CD4-positive, alpha-beta T cell treated with Interleukin-2 at 100 ng/mL for 4 hours (primary cell): Measurements from ENCODE around the gene ZNG1F.
"Not testable (repeated sequence)": the region's sequence is repeated elsewhere in the genome, so short reads cannot be mapped to it uniquely, and the experiment has no call there.

Source experiments
- DNase-seq: peaks from one replicate; pipeline ENCODE4 v3.0.0-alpha.2; 2020; ENCODE audit warnings: low spot score

Gene ZNG1F

DNA sequence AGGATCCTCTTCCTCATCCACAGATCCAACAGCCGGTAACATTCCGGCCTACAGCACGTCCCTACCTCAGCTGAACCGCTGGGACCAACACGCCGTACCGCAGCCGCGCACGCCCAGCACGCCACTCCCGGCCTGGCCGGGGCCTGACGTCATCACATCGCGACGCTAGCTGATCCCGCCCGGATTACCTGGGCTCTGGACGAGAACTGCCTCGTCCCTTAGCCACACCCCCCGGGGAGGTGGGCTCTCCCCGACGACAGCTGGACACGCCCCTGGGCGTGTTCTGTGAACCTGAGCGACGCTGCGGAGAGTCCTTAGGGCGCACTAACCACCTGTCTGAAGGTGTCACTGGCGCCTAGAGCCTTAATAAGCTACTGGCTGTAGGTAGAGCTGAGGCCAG lies at the start of gene ZNG1F:
Gene ZNG1F (minus strand): TSS at position 101 of the 400 bp plus-strand sequence. CDS start 59 bp downstream, at position 42.
- not testable (repeated sequence) for DNase-seq

DNA sequence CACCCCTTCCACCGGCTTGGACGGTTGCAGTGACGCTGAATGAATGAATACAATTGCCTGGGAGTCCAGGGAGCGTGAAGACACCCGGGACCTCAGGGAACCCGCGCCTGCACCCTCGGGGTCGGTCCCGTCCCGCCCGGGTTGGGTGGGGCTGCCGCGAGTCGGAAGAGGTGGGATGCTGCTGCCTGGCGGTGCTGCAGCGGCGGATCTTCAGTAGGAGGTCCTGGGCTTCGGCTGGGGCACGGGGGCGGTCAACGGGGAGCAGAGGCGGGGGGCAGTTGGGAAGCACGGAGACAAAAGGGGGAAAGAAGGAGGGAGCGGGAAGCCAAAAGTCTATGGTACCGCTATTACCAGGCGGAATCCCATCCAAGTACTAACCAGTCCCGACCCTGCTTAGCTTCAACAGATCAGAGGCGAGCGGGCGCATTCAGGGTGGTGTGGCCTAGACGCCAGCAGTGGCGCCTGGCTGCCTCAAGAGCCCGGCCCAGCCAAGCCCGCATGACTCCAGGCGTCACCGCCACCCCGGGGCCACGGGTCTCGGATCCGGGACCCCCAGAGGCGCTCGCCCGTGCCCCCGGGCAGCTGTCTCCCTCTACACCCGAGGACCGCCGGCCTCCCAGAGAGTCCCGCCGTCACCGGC lies 48.1 kb upstream of the ZNG1F start:
- DNase-seq = peak; percentile 43

DNA sequence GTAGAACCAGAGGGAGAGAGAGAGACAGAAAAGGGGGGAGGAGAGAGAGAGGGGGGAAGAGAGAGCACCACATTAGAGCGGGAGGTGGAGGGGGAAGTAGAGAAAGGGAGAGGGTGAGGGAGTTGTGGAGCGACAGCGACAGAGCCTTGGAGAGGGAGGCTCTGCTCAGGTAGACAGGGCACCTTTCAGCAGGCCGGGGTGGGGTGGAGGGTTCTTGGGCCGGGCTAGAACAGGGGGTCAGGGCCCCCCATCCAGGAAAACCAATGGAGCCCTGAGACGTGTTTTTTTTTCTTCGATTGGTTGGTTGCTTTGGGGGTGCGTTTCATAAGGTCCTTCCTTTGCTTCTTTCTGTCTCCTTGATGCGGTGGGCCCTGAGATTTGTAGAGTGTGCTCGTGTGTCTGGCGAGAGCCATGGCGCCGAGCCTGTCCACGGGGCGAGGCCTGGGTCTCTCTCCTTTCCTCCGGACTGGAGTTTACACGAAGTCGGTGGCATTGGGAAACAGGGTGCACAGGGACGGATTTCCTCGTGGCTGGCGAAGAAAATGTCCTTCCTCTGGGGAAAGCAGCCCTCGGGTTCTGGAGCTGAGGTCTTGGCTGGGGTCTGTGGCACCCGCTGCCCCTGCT lies 47.5 kb upstream of the ZNG1F start:
- not testable (repeated sequence) for DNase-seq

DNA sequence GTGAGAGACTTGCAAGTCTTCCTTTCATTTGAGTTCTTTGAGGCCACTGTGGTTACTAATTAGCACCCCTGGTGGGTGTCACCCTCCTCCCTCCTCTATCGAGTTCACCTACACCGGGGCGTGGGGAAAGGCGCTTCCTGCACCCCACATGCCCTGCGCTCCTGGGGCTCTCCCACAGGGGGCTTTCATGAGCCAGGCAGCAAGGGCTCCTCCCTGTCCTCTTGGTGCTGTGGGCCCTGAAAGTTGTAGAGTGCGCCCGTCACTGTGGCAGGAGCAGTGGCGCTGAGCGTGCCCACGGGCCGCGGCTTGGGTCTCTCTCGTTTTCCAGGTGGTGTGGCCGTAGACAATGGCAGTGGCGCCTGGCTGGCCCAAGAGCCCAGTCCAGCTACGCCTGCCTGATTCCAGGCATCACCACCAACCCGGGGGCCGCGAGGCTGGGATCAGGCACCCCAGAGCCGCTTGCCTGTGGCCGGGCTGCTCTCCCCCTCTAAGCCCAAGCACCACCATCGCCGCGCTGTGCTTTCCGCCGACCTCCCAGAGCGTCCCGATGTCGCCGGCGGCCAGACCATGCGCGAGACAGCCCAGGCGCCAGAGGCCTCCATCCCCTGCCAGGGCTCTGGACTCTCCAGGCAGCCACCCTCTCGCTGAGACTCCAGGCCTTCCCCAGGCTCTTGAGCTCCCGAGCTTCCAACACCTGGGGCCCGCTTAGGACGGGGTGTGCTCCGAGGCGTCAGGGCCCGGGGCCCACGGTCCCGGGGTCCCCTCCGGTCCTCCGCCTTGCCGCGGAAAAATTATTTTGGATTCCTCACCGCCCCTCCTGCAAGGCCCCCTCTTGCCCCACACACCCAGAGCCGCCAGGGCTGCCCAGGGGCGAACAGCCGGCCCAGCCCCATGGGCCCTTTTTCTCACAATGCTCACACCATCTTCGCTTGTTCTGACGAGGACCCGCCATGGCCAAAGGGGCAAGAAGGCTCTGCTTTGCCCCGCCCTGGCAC lies 46.0 kb upstream of the ZNG1F start:
- peak; percentile 73 for DNase-seq

DNA sequence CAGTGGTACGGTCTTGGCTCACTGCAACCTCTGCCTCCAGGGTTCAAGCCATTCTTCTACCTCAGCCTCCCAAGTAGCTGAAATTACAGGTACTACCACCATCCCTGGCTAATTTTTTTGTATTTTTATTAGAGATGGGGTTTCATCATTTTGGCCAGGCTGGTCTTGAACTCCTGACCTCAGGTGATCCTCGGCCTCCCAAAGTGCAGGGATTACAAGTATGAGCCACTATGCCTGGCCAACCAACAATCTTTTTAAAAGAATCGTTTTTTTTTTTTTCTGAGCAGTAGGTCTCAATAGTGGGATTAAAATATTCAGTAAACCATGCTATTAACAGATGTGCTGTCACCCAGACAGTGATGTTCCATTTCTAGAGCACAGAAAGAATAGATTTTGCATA lies 45.1 kb upstream of the ZNG1F start:
- DNase-seq = not testable (repeated sequence)

DNA sequence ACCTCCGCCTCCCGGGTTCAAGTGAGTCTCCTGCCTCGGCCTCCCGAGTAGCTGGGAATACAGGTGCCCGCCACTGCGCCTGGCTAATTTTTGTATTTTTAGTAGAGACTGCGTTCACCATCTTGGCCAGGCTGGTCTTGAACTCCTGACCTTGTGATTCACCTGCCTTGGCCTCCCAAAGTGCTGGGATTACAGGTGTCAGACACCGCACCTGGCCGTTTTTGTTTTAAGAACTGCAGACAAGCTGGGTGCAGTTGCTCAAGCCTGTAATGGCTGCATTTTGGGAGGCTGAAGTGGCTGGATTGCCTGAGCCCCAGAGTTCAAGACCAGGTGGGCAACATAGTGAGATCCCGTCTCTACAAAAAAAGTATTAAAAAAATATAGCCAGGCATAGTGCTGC lies 43.2 kb upstream of the ZNG1F start:
- DNase-seq = not testable (repeated sequence)

DNA sequence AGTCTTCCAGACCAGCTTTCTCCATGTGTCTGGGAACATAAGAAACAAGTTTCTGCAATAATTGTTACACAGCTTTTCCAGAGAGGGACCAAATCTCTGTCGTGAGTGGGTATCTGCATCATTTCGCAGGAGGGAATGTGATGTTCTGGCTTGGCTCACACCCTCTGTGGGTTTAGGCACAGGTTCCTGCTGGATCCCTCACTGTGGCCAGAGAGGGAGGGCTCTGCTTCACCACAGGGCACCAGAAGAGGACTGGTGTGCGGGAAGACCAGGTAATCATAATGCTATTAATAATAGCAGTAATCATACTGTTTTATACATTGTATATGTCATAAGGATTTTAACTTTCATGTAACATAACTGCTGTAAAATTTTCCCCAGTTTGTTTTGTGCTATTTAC lies 41.3 kb upstream of the ZNG1F start:
- DNase-seq = not testable (repeated sequence)

DNA sequence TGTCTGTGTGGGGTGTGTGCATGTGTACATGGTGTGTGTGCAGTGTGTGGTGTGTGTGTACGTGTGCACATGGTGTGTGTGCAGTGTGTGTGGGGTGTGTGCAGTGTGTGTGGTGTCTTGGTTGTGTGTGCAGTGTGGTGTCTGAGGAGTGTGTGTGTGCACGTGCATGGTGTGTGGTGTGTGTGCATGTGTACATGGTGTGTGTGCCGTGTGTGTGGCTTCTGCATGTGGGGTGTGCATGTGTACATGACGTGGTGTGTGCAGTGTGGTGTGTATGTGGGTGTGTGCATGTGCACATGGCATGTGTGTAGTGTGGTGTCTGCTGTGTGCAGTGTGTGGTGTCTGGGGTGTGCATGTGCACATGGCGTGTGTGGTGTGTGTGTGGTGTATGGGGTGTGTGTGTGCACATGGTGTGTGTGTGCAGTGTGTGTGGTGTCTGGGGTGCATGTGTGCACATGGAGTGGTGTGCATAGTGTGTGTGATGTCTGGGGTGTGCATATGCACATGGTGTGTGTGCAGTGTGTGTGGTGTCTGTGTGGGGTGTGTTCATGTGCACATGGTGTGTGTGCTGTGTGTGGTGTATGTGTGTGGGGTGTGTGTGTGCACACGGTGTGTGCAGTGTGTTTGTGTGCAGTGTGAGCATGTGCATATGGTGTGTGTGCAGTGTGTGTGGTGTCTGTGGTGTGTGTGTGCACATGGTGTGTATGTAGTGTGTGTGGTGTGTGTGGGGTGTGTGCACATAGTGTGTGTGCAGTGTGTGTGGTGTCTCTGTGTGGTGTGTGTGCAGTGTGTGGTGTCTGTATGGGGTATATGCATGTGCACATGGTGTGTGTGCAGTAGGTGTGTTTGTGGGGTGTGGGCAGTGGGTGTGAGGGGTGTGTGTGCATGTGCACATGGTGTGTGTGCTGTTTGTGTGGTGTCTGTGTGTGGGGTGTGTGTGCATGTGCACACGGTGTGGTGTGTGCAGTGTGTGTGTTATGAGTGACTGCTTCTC lies 40.6 kb upstream of the ZNG1F start:
- DNase-seq = no peak

DNA sequence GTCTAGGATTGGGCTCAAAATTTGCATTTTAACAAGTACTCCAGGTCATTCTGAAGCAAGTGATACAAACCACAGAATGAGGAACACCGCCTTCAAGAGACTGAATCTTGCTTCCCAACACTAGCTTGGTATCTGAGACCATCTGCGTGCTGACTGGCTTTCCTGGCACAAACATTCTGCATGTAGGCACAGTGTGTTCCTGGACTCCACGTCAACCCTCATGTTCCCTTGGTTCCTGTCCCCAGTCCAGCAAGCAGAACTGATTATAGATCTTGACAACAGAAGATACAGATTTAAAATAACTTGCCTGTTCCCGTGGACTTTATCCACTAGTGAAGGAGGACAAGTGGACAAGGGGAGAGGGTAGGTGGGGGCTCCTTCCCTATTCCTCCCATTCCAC lies 30.7 kb upstream of the ZNG1F start:
- DNase-seq = not testable (repeated sequence)

DNA sequence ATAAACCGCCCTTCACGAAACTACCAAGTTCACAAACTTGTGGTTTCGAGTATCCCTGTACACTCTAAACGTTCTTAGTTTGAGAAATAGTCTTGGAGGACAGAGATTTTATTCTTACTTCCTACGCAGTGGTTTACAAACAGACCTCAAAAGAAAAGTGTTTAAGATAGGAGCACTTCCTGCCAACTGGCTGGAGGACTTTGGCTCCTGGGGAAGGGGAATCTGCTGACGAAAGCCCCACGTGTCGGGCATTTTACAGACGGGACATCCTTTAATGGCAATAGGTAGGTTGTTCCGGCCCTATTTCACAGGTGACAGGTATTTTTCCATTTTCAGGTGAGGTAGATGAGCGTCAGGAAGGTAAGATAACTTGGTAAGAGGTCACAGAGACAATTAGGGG lies 678 bp downstream of the ZNG1F start:
- not testable (repeated sequence) for DNase-seq

DNA sequence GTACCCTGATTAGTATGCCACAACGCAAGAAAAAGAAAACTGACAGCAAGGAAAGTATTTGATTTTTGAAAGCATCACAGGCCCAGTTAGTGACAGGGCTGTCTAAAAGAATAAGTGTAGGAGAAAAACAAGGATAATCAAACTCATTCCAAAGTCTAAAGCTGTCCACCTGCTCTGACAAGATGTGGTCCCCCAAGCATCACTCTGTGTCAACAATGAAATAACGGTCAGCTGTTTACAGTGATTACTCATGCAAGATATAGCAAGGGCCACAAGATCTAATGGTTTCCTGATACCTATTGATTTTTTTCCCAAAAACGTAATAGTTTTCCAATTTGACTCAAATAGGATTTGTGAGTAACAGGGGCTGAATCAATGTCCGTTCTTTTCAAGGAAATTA lies 14.1 kb downstream of the ZNG1F start:
- not testable (repeated sequence) for DNase-seq

DNA sequence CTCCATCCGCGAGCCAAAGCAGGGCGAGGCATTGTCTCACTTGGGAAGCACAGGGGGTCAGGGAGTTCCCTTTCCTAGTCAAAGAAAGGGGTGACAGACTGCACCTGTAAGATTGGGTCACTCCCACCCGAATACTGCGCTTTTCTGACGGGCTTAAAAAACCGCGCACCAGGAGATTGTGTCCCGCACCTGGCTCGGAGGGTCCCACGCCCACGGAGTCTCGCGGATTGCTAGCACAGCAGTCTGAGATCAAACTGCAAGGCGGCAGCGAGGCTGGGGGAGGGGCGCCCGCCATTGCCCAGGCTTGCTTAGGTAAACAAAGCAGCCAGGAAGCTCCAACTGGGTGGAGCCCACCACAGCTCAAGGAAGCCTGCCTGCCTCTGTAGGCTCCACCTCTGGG lies 39.0 kb downstream of the ZNG1F start:
- not testable (repeated sequence) for DNase-seq

DNA sequence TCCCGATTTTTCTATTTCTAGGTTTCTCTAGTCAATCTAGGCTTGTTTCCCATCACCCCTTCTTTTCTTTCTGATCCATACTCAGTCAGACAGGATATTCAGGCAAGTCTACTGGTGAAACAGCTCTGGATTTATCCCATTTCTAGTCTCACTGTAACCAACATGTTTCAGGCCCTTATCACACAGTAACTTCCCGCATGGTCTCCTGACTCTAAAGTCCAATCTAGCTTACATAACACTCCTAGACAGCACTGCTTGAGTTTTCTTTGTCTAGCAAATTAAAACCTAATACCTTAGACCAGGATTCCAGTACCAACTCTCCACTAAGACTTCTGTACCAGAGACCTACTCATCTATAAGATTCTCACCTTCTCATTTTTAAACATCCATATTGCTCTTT lies 47.2 kb downstream of the ZNG1F start:
- DNase-seq = not testable (repeated sequence)

DNA sequence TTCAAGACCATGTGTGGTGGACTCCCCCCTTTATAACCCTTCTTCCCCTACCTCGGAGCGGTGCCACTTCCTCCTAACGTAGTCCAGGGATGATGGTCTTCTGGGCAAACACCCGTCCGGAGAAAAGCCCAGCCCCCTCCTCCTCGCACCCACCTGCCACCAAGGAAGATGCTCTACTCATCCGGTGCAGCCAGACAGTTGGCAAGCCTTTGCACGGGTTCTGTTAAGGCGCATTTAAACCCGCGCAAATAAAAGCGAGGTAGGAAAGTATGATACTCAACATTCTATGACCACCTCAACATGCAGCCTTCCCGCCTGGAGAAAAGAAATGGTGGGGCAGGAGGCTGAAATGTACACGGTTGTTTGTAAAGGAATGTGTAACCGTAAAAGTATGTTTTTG lies 60.5 kb downstream of the ZNG1F start, which contains the start of gene FOXD4L6:
Gene FOXD4L6 (minus strand): TSS at position 101 of the 400 bp plus-strand sequence. CDS start 298 bp downstream, outside the sequence.
- DNase-seq = not testable (repeated sequence)

DNA sequence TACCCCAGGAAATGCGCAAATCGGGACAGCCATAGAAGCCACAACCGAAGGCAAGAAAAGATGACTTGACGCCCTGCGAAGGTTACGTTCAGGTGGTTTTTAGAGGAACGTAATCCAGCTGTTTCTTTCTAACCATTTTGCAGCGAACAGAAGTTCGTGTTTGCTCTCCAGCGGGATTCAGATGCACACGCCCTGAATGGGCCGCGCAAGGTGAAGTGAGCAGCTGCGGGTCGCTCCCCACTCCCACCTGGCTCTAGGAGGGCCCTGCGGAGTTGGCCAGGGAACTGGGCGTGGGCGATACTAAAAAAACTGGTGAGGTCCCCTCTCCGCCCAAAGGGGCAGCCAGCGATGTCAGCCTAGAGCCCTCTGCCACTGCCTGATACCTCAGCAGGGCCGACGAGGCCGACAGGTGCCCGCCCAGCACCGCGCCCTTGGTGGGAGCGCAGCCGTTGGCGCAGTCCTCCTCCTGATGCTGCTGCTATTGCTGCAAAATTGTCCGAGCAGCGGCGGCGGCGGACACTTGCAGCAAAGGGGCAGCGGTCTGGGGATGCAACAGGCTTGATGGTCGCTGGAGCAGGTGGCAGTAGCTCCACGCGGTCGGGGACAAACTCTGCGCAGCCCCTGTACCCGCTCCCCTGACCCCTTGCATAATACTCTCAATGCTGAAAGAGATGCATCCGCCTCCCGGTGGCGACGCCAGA lies 62.2 kb downstream of the ZNG1F start:
- not testable (repeated sequence) for DNase-seq

DNA sequence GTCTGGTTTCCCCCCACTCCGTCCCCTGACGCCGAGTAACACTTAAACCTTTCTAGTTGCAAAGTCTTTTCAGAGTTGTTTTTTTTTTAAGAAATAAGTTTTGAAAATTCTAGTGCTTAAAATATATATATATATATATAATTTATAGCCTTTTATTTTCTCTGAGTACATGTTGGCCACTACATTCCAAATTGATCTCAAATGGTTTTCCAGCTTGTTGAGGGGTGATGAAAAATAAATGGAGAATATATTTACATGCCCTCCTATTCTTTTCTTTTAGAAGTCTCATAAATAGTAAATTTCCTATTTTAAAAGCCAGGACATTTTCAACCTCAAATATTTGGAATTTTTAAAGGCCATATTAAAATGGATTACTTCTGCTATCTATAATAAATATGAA lies 63.2 kb downstream of the ZNG1F start:
- DNase-seq = not testable (repeated sequence)

DNA sequence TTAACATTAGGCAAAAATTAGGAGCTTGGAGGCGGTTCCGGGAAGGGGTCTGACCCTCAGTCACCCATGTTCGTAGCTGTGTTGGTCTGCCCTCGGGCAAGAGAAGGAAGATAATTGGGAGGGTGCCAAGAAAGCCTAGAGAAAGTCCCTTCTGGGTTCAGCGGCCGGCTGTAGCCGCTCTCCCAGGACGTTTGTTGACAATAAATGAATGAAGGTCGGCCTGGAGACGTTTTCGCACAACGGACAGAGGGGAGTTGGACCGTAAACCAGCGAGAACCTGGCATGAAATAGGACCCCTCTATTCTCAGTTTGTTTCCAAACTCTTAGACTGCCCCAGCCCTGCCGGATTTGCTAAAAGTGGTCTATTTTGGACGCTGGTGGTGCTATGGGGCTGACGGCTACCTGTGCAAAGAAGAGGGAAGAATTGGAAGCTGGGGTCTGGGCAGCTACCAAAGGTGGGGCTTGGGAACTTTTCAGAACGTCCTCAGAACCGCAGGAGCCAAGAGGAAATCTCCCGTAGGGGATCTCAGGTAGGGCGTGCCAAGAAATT lies 63.9 kb downstream of the ZNG1F start:
- not testable (repeated sequence) for DNase-seq

DNA sequence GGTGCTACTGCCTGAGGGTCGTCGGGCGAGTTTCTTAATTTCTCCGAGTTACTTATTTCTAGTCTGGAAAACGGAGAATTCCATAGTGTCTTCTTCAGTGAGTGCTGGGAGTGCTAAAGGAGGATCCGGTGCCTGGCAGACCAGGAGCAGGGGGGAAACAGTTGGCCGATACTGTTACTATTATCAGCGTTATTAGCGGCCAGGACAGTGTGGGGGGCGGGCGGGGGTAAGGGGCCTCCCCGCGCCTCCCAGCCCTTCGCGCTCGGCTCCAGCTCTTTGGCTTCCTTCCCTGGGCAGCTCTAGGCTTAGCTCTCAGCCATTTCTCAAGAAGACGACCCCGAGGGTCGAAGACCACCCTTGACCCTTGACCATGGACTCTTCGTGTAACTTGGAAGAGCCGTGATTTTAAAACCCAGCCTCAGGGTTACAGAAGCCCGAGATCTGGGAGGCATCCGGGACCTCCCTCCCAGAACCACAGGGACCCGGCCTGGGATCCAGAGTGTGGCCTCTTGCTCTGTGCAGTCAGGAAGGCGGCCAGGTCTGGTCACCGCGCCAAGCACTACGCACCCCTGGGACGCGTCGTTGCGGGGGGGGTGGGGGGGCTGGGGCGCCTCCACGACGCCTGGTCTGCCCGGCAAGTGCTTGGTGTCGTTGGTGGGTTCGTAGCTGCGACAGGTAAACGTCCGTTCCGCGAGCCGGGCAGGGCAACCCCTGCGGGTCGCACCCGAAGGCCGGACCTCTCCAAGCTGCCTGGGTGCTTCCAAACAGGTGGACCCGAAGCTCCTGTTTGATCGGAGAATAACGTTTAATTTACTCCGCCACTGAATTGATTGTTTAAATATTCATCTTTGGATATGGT lies 64.6 kb downstream of the ZNG1F start:
- DNase-seq = not testable (repeated sequence)

DNA sequence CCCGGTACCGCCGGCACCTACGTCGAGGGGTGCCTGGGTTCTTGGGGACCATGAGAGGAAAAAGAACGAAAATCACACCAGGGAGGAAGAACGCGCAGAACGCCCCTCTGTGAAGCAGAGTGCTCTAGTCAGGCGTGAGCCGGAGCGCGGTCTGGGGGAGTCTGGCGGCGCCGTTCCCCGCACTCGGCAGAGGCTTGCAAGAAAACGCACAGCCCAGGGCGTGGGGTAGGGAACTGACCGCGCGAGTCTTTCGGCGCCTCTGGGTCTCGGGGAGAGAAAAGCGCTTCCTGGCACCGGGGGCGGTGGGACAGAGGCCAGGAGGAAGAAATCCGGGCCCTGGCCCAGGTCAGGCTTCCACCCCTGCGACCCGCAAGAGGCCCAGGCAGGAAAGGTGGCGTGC lies 65.3 kb downstream of the ZNG1F start:
- not testable (repeated sequence) for DNase-seq
